Activated CD8-positive, alpha-beta memory T cell treated with anti-CD3 and anti-CD28 coated beads, Interleukin-2, amount 10 ng/mL, durations not matched to agents 7 days and 5 days (primary cell): ENCODE results near the gene CCBE1. TPM values are rescaled to one million over a fixed set of nuclear protein-coding genes. Genes with fewer than 3 reads are reported as not detected.

Source experiments
- ATAC-seq: fragments of 150-1000 bp; cut with Tn5 transposase; one replicate; pipeline ENCODE4 v1.10.0; 2021; ENCODE audit warnings: moderate library complexity
- CTCF ChIA-PET: fragments of 350-600 bp; sonication (Branson Sonifier 250); formaldehyde crosslinking; loops from one replicate; lab custom pipeline; 2021; ENCODE audit warnings: antibody characterized with exemption; lab: Charles Lee
- DNase-seq: peaks from one replicate; pipeline ENCODE4 v3.0.0-alpha.2; 2020
- H3K27ac Mint-ChIP-seq: one replicate; pipeline ENCODE4 v1.8.0; 2021; ENCODE audit warnings: mild to moderate bottlenecking, mixed read lengths
- H3K27me3 Mint-ChIP-seq: one replicate; pipeline ENCODE4 v1.8.0; 2021; ENCODE audit warnings: mixed read lengths
- H3K36me3 Mint-ChIP-seq: one replicate; pipeline ENCODE4 v1.8.0; 2021; ENCODE audit warnings: mild to moderate bottlenecking, mixed read lengths
- H3K4me1 Mint-ChIP-seq: one replicate; pipeline ENCODE4 v1.8.0; 2021; ENCODE audit warnings: mixed read lengths
- H3K4me3 Mint-ChIP-seq: one replicate; pipeline ENCODE4 v1.8.0; 2021; ENCODE audit warnings: mild to moderate bottlenecking, moderate library complexity, mixed read lengths
- H3K9me3 Mint-ChIP-seq: one replicate; pipeline ENCODE4 v1.8.0; 2022; ENCODE audit warnings: low read depth, mixed read lengths
- total RNA-seq, 2 experiments: library from RNA; stranded (reverse); gene quantifications; one replicate each; pipeline ENCODE4 v1.2.3, GENCODE V29; 2021

The CCBE1 gene
- total RNA-seq, 2 experiments from 2014 or later, result 0.12 TPM; not detected in 1

- CTCF ChIA-PET, result no interaction called here
- Mint-ChIP-seq H3K9me3 (no peaks in the 10 kb centered on the region), H3K36me3 (no peaks in the 10 kb centered on the region), H3K27me3 (peaks cover 3% of the 10 kb centered on the region), H3K4me1 (no peaks in the 10 kb centered on the region), H3K27ac (no peak overlapping the region), H3K4me3 (no peak overlapping the region)
- DNase-seq (no peak), ATAC-seq (no peak)
These were observed 126.4 kb downstream of the CCBE1 start for GRCh38 chr18:59570796-59571195.

GRCh38 chr18:59570101-59570775 is 127.0 kb downstream of the CCBE1 start:
- Mint-ChIP-seq H3K9me3 (no peaks in the 10 kb centered on the region), H3K4me1 (no peaks in the 10 kb centered on the region), H3K27ac (no peak overlapping the region), H3K36me3 (no peaks in the 10 kb centered on the region), H3K27me3 (peaks cover 3% of the 10 kb centered on the region), H3K4me3 (no peak overlapping the region)
- CTCF ChIA-PET, result no interaction called here
- ATAC-seq (no peak), DNase-seq (no peak)

- CTCF ChIA-PET, result interaction anchor here (0.9 kb wide), 1 partner anchor 128 kb away, joined by 3 read pairs; the partner anchor contains the start of gene CCBE1
- Mint-ChIP-seq H3K27me3 (peaks cover 3% of the 10 kb centered on the region), H3K36me3 (no peaks in the 10 kb centered on the region), H3K4me3 (no peak overlapping the region), H3K4me1 (no peaks in the 10 kb centered on the region), H3K9me3 (no peaks in the 10 kb centered on the region), H3K27ac (no peak overlapping the region)
- DNase-seq (no peak), ATAC-seq (no peak)
These were observed 127.8 kb downstream of the CCBE1 start for GRCh38 chr18:59569390-59569791.

GRCh38 chr18:59567431-59567830 is 129.8 kb downstream of the CCBE1 start:
- H3K27ac Mint-ChIP-seq, result no peak overlapping the region
- ATAC-seq, result no peak
- H3K36me3 Mint-ChIP-seq, result no peaks in the 10 kb centered on the region
- CTCF ChIA-PET, result no interaction called here
- H3K27me3 Mint-ChIP-seq, result peaks cover 3% of the 10 kb centered on the region
- no peak for DNase-seq
- no peaks in the 10 kb centered on the region for H3K9me3 Mint-ChIP-seq
- no peaks in the 10 kb centered on the region for H3K4me1 Mint-ChIP-seq
- H3K4me3 Mint-ChIP-seq, result no peak overlapping the region

- H3K36me3 Mint-ChIP-seq, result no peaks in the 10 kb centered on the region
- H3K27ac Mint-ChIP-seq, result no peak overlapping the region
- no peak for DNase-seq
- H3K9me3 Mint-ChIP-seq, result no peaks in the 10 kb centered on the region
- CTCF ChIA-PET, result no interaction called here
- no peak overlapping the region for H3K4me3 Mint-ChIP-seq
- no peak for ATAC-seq
- no peaks in the 10 kb centered on the region for H3K4me1 Mint-ChIP-seq
- peaks cover 3% of the 10 kb centered on the region for H3K27me3 Mint-ChIP-seq
These were observed 130.7 kb downstream of the CCBE1 start for GRCh38 chr18:59566533-59566971.

DNA sequence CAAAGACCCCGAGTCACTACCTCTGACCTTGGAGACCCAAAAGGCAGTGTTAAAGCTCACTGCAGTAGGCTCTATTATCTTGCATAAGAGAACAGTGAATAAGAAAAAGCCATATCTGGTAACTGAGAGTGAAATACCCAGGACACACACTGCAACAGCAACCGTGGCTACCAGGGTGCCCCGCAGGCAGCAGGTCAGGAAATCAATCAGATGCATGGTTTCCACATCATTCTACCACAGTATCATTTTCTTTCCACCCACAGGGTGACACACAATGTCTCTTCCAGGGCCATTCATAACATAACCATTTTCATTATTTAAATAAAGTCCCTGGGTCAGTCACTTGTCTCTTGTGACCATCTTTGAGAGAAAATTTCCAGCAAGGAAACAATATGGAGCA is 131.3 kb downstream of the CCBE1 start:
- Mint-ChIP-seq H3K27ac (no peak overlapping the region), H3K9me3 (no peaks in the 10 kb centered on the region), H3K36me3 (no peaks in the 10 kb centered on the region), H3K4me3 (no peak overlapping the region), H3K27me3 (peaks cover 3% of the 10 kb centered on the region), H3K4me1 (no peaks in the 10 kb centered on the region)
- DNase-seq (no peak), ATAC-seq (no peak)
- CTCF ChIA-PET, result no interaction called here

DNA sequence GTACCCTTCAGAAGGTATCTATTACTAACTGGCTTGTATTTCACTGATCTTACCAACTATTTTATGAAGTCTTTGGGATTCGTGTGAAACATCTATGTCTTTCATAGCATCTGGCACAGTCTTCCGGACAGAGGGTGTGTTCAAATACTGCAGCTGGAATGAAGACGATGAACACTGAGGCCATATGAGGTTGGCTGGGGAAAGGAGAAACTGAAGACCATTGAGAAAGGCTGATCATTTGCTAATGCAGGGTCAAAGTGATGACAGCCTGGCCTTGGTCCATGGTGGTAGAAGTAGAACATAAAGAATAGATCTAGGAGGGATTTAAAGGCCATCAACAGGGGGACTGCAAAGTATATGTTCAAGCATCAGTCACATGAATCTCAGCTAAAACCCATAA is 132.7 kb downstream of the CCBE1 start:
- no peaks in the 10 kb centered on the region for H3K9me3 Mint-ChIP-seq
- H3K36me3 Mint-ChIP-seq, result no peaks in the 10 kb centered on the region
- H3K27me3 Mint-ChIP-seq, result no peaks in the 10 kb centered on the region
- no peak overlapping the region for H3K4me3 Mint-ChIP-seq
- ATAC-seq (no peak), DNase-seq (no peak)
- no peak overlapping the region for H3K27ac Mint-ChIP-seq
- CTCF ChIA-PET, result no interaction called here
- H3K4me1 Mint-ChIP-seq, result no peaks in the 10 kb centered on the region

DNA sequence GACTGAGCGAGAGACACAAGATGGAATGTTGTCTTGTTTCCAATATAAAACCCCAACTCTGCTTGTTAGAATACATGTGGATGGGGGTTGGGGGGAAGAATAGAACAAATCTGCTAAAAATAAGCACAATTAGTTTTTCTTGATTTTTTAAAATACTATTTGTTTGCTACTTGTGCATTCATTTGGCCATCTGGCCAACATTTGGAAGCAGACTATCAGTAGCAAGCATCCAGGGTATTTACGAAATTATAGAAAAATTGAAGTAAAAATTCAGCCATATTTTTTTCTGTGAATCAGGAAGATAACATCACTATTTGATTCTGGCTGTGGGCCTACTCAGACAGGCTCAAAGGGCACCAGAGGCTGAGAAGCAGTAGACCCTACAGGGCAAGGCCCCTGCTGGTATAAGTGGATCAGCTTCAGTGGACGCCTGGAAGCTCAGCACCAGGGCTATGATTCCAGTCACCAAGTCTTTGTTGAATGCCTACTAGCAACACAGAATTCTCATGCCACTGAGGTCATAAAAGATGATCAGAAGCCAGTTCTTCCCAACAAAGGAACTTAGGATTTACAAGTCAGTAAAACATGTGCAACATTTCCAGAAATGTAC is 133.9 kb downstream of the CCBE1 start:
- no peaks in the 10 kb centered on the region for H3K27me3 Mint-ChIP-seq
- no peaks in the 10 kb centered on the region for H3K9me3 Mint-ChIP-seq
- ATAC-seq (no peak), DNase-seq (no peak)
- no peaks in the 10 kb centered on the region for H3K36me3 Mint-ChIP-seq
- H3K4me1 Mint-ChIP-seq, result no peaks in the 10 kb centered on the region
- H3K4me3 Mint-ChIP-seq, result no peak overlapping the region
- CTCF ChIA-PET, result no interaction called here
- no peak overlapping the region for H3K27ac Mint-ChIP-seq

- Mint-ChIP-seq H3K27me3 (no peaks in the 10 kb centered on the region), H3K4me3 (no peak overlapping the region), H3K36me3 (no peaks in the 10 kb centered on the region), H3K27ac (no peak overlapping the region), H3K9me3 (no peaks in the 10 kb centered on the region), H3K4me1 (no peaks in the 10 kb centered on the region)
- DNase-seq (no peak), ATAC-seq (no peak)
- CTCF ChIA-PET, result no interaction called here
These were observed 134.5 kb downstream of the CCBE1 start for GRCh38 chr18:59562751-59563150.

- Mint-ChIP-seq H3K9me3 (no peaks in the 10 kb centered on the region), H3K4me3 (no peak overlapping the region), H3K27ac (no peak overlapping the region), H3K4me1 (no peaks in the 10 kb centered on the region), H3K27me3 (no peaks in the 10 kb centered on the region), H3K36me3 (no peaks in the 10 kb centered on the region)
- ATAC-seq, result no peak
- CTCF ChIA-PET, result no interaction called here
- DNase-seq, result no peak
These were observed 135.6 kb downstream of the CCBE1 start for GRCh38 chr18:59561612-59562011.

- no peaks in the 10 kb centered on the region for H3K27me3 Mint-ChIP-seq
- H3K4me3 Mint-ChIP-seq, result no peak overlapping the region
- H3K27ac Mint-ChIP-seq, result no peak overlapping the region
- no peaks in the 10 kb centered on the region for H3K9me3 Mint-ChIP-seq
- H3K36me3 Mint-ChIP-seq, result no peaks in the 10 kb centered on the region
- DNase-seq (no peak), ATAC-seq (no peak)
- H3K4me1 Mint-ChIP-seq, result no peaks in the 10 kb centered on the region
- CTCF ChIA-PET, result no interaction called here
These were observed 136.7 kb downstream of the CCBE1 start for GRCh38 chr18:59560556-59560955.

DNA sequence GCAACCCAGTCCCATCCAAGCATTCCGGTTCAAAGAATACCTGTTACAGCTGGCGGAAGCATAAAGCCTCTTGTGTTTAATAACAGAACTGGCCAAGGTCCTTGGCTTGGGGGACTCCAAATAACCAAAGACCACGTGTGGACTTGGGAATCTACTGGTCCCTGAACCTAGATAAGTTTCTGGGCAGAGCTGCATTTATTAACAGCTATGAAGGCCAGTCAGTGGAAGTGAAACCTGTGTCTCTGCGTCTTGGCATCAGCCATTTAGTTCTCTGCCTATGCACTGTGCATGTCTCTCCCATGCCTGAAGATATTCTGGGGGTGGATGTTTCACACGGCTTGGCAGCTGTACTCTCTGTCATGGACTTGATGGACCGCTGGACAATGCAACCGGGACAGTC is 137.7 kb downstream of the CCBE1 start:
- ATAC-seq (no peak), DNase-seq (no peak)
- H3K4me1 Mint-ChIP-seq, result no peaks in the 10 kb centered on the region
- no peaks in the 10 kb centered on the region for H3K27me3 Mint-ChIP-seq
- no peaks in the 10 kb centered on the region for H3K36me3 Mint-ChIP-seq
- no peaks in the 10 kb centered on the region for H3K9me3 Mint-ChIP-seq
- no peak overlapping the region for H3K4me3 Mint-ChIP-seq
- CTCF ChIA-PET, result no interaction called here
- no peak overlapping the region for H3K27ac Mint-ChIP-seq

DNA sequence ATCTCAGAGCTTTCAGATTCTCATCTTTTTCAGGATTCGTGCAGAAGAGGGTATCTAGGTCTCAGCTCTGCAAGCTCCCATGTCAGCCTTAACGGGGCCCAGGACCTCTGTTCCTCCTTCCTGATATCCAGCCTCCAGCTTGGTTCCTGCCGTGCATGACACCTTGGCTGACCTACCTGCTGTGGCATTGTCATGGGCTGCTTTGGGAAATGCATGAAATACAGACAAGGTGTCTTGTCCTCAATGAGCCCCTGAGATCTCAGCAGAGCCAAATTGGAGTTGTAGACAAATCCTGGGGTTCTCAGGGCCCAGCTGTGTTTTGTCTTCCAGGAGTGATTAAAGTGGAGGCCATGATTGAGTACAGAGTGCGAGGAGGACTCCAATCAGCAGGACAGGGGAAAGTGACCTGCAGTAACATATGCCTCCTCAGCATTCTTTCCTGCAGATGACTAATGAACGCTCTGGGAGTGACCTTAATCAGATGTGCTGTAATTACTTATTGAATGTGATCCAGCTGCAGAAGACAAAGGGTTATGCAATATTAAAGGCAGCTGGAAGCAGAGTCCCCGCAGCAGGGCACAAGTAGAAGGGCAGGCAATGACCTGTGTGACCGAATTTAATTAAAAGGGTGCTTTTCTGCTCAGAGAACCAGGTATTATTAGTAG is 141.1 kb downstream of the CCBE1 start:
- no peaks in the 10 kb centered on the region for H3K27me3 Mint-ChIP-seq
- no peaks in the 10 kb centered on the region for H3K9me3 Mint-ChIP-seq
- CTCF ChIA-PET, result no interaction called here
- no peak for ATAC-seq
- no peak overlapping the region for H3K4me3 Mint-ChIP-seq
- H3K36me3 Mint-ChIP-seq, result no peaks in the 10 kb centered on the region
- no peak for DNase-seq
- no peaks in the 10 kb centered on the region for H3K4me1 Mint-ChIP-seq
- no peak overlapping the region for H3K27ac Mint-ChIP-seq

DNA sequence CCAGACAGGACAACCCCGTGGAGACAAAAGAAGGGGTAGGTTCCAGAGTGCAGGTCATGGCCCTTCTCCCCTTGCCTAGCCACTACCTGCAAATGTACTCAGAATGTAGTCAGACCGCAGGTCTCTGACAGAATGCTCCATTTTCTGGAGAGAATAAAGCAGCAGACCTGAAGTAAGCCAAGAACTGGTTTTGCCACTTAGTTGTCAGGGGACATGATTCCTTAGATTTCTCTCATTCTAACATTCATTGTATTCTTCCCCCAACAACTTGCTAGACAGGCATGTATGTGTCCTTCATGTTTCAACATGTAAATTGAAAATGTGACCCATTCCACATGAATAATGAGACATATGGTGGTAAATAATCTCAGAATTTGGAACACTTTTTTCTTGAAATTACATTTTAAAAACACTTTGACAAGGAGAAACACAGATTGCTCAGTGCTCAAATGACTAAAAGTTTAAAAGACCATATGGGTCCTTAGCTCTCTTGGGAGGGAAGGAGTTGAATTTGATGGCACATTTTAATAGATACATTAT is 142.4 kb downstream of the CCBE1 start:
- no peaks in the 10 kb centered on the region for H3K9me3 Mint-ChIP-seq
- no peaks in the 10 kb centered on the region for H3K36me3 Mint-ChIP-seq
- H3K4me3 Mint-ChIP-seq, result no peak overlapping the region
- CTCF ChIA-PET, result no interaction called here
- H3K4me1 Mint-ChIP-seq, result no peaks in the 10 kb centered on the region
- ATAC-seq (no peak), DNase-seq (no peak)
- H3K27ac Mint-ChIP-seq, result no peak overlapping the region
- H3K27me3 Mint-ChIP-seq, result no peaks in the 10 kb centered on the region
